M059J (cell line): ENCODE measurements around the gene SAG. TPM values are rescaled to one million over a fixed set of nuclear protein-coding genes. Genes with fewer than 3 reads are reported as not detected.
A peak's percentile ranks its signal among the peaks of the same experiment; 100 is the strongest.

Source experiments
- DNase-seq: peaks from one replicate; pipeline ENCODE4 v3.0.0-alpha.2; 2012; ENCODE audit warnings: low read depth
- total RNA-seq: library from RNA; depleted of rRNA; stranded (reverse); fragments of >200 nt; shearing (Covaris generic); gene quantifications from 2 replicates; pipeline ENCODE4 v1.2.3, GENCODE V29; 2014; rRNA removed

SAG gene
- total RNA-seq, 1 experiment from 2014 or later = not detected

- DNase-seq = no peak
These were observed 71.8 kb downstream of the SAG start for GRCh38 chr2:233379441-233379840.

DNA sequence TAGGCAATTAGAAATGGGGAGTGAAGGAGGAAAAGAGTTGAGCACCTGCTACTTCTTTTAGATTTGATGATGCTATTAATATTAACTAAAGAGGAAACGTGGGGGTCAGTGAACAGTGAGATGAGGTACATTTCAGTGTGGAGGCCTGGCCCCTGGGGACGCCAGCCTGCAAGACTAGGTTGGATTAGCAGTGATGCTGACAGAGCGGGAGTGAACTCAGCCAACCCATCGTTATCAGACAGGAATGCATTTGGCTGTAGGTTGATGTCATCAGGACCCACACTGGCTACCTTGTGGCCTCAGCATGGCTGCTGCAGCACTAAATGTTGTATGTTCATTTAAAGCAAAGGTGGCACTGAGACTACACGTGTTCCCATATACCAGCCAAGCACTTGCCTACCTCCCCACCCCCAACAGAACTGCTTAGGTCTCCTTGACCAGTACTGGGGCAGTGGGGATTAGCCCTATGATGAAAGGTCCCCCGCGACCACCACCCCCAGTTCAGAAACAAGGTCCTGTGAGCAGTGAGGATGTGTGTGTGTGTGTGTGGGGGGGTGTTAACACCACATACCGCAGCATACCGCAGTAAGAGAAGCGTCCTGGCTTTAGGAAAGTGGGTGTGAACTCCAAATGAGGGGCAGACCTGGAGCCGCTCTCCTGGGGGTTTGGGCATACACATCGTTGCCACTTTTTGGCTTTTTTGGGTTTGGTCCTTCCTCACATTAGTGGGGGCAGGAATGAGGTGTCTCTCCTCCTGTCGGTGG lies 72.7 kb downstream of the SAG start:
- no peak for DNase-seq

GRCh38 chr2:233380995-233381637 lies 73.5 kb downstream of the SAG start:
- no peak for DNase-seq

DNA sequence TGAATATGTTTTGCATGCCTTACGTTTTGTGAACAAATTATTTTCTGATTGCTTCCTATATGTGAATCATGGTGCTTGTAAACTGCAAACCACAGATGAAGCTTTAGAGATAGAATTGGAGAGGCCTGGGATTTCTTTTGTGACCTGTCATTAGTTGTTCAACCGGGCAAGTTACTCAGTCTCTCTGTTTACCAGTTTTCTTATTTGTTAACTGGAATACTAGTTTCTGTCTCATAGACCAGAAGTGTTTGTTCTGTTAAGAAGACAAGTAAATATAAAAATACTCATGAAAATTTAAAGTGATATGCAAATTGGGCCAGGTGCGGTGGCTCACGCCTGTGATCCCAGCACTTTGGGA lies 74.0 kb downstream of the SAG start:
- DNase-seq = peak; percentile 33

DNA sequence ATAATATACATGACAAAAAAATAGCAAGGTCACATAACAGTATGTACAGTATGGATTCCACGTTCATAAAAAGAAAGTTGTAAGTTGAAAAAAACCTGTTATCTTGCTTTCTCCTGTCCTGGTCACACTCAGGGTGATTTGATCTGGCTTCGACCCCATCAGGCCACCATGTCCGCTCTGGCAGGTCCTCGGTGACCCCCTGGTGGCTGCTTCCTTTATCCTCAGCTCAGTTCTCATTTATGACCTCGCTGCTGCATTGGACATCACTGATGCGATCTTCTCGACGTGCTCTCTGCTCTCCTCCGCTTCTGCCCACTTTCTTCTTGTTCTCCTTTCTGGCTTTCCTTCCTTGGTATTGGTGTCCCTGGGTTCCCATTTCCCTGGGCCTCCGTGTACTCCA lies 76.4 kb downstream of the SAG start:
- no peak for DNase-seq

- no peak for DNase-seq
These were observed 77.3 kb downstream of the SAG start for GRCh38 chr2:233384811-233385488.

- DNase-seq = no peak
These were observed 78.0 kb downstream of the SAG start for GRCh38 chr2:233385489-233386044.

DNA sequence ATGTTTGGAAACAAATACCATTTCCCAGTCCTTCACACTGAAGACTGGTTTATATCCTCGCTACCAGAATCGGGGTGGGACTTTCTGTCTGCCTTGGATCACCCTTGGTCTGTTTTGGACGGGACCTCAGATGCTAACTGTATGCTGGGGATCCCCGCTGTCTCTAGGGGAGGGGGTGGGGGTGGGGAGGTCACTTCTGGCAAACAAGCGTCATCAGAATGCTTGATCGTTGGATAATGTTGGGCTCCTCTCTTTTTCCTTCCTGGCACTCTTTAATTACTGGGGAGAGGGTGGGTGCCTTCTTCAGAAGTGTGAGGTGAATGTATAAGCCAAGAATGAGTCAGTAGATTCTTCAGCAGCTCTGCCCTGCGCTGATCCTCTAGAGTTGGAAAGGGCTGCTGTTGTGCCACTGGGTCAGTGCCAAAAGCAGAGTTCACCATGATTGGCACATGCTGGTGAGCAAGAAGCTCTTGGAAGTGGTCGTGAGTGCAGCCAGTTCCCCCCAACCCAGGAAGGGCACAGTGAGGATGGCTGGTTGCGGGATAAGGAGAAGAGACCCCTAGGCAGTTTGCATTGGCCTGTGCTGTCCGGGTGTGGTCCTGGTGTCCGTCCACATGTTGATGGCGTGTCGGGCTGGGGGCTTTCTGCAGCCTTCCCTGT lies 78.9 kb downstream of the SAG start:
- peak; percentile 17 for DNase-seq

DNA sequence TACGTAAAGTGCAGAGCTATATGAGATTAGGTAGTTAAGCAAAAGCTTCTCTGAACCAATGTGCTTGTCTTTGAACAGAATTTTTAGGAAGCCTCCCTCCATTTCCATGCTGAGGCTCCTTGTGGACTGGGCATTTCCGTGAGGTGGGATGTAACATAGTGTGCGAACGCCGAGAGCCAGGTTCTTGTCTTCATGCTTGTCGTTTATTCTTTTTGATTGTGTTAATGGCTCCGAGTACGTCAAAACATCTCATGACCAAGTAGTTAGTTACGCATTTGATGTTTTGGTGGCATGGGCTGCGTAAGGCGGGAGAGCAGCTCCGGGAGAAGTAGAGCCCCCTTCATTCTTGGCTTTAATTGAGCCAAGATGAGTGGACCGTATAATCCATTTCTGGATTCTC lies 79.6 kb downstream of the SAG start:
- DNase-seq = no peak

- peak; percentile 60 for DNase-seq
These were observed 80.3 kb downstream of the SAG start for GRCh38 chr2:233387667-233388528.

GRCh38 chr2:233389601-233390125 lies 82.0 kb downstream of the SAG start:
- DNase-seq = no peak

DNA sequence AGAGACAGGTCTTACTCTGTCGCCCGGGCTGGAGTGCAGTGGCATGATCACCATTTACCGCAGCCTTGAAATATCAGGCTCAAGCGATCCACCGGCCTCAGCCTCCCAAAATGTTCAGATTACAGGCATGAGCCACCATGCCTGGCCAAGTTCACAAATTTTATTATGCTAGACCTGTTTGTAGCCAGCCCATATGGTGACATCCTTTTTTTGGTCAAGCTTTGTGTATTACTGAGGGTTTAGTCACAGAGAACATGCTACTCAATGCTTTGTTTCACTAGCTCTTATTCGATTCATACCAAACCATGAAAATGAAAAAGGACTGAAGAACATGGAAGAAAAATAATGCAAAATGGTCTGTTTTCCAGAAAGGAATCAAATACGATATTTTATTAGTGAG lies 88.1 kb downstream of the SAG start:
- no peak for DNase-seq

Other genes with a start within 250 kb of the SAG start
- gene INPP5D, start 247.5 kb upstream of the SAG start, total RNA-seq = not detected in 2 replicates
- 20.1 and 32.5 TPM in 2 replicates for gene ATG16L1, start 56.1 kb upstream of the SAG start, total RNA-seq
- gene DGKD, start 46.7 kb downstream of the SAG start, total RNA-seq = 9.5 and 16.5 TPM in 2 replicates